COR-L47 (cell line): ENCODE results near the gene PCDHGB3.
"Not testable (repeated sequence)": the region's sequence is repeated elsewhere in the genome, so short reads cannot be mapped to it uniquely, and the experiment has no call there.

ENCODE experiments used
- DNase-seq: peaks from one replicate; lab custom pipeline; 2025; lab: John Stamatoyannopoulos, UW

The PCDHGB3 gene

GRCh38 chr5:141392429-141393198 lies 22.6 kb downstream of the PCDHGB3 start, which contains the start of gene PCDHGA8:
Gene PCDHGA8, plus strand, starts transcription at chr5:141392633. Its CDS starts 181 bp downstream, at chr5:141392814.
- DNase-seq: no peak

- no peak for DNase-seq
These were observed 23.2 kb downstream of the PCDHGB3 start for GRCh38 chr5:141393267-141393666.

- not testable (repeated sequence) for DNase-seq
These were observed 24.6 kb downstream of the PCDHGB3 start for GRCh38 chr5:141394401-141395187.

GRCh38 chr5:141397756-141398551 lies 27.9 kb downstream of the PCDHGB3 start, which contains the start of gene PCDHGB5:
Gene PCDHGB5, plus strand, starts transcription at chr5:141397947. Its CDS starts 181 bp downstream, at chr5:141398128.
- DNase-seq: not testable (repeated sequence)

GRCh38 chr5:141398608-141399007 lies 28.6 kb downstream of the PCDHGB3 start:
- DNase-seq: no peak

GRCh38 chr5:141399555-141400258 lies 29.7 kb downstream of the PCDHGB3 start:
- no peak for DNase-seq

GRCh38 chr5:141402553-141403243 lies 32.7 kb downstream of the PCDHGB3 start, which contains the start of gene PCDHGA9:
Gene PCDHGA9, plus strand, starts transcription at chr5:141402778. Its CDS starts 175 bp downstream, at chr5:141402953.
- no peak for DNase-seq

GRCh38 chr5:141403387-141403786 lies 33.3 kb downstream of the PCDHGB3 start:
- no peak for DNase-seq

GRCh38 chr5:141407790-141408505 lies 37.9 kb downstream of the PCDHGB3 start, which contains the start of gene PCDHGB6:
Gene PCDHGB6, plus strand, starts transcription at chr5:141408021. Its CDS starts 182 bp downstream, at chr5:141408203.
- not testable (repeated sequence) for DNase-seq

- no peak for DNase-seq
These were observed 39.7 kb downstream of the PCDHGB3 start for GRCh38 chr5:141409598-141410306.

- DNase-seq: no peak
These were observed 41.5 kb downstream of the PCDHGB3 start for GRCh38 chr5:141411575-141411974.

GRCh38 chr5:141412854-141413539 lies 43.0 kb downstream of the PCDHGB3 start, which contains the start of gene PCDHGA10:
Gene PCDHGA10, plus strand, starts transcription at chr5:141412987. Its CDS starts 189 bp downstream, at chr5:141413176.
- DNase-seq: no peak

GRCh38 chr5:141413540-141414069 lies 43.6 kb downstream of the PCDHGB3 start:
- no peak for DNase-seq

GRCh38 chr5:141414548-141415274 lies 44.7 kb downstream of the PCDHGB3 start:
- not testable (repeated sequence) for DNase-seq

- not testable (repeated sequence) for DNase-seq
These were observed 45.2 kb downstream of the PCDHGB3 start for GRCh38 chr5:141415275-141415618.

- DNase-seq: not testable (repeated sequence)
These were observed 47.6 kb downstream of the PCDHGB3 start, which contains the start of gene PCDHGB7 for GRCh38 chr5:141417494-141418172. Gene PCDHGB7, plus strand, starts transcription at chr5:141417677. Its CDS starts 183 bp downstream, at chr5:141417860.
